Spleen (tissue), 11 donors: ENCODE measurements around the gene GRIP1. TPM values are rescaled to one million over a fixed set of nuclear protein-coding genes. Genes with fewer than 3 reads are reported as not detected.

ENCODE experiments used
- DNase-seq: peaks from one replicate; pipeline ENCODE4 v3.0.0-alpha.2; 2020
- H3K27ac ChIP-seq, 8 donors: fragments of 200-600 bp; sonication (generic) in 7 of 8; 1 replicate in 4 of 8; 2 replicates in 4 of 8; pipeline versions ENCODE4 v1.5.0 to v1.8.0; 2016 to 2021; ENCODE audit warnings: inconsistent platforms in 4 of 8, mild to moderate bottlenecking in 4 of 8, moderate library complexity in 1 of 8
- H3K27me3 ChIP-seq, 7 donors: fragments of 200-600 bp; sonication (generic) in 6 of 7; replicated peaks in 1 of 7; 1 replicate in 4 of 7; 2 replicates in 3 of 7; pipeline versions ENCODE4 v1.5.0 to v1.8.0; 2016 to 2021; ENCODE audit warnings: inconsistent platforms in 3 of 7, mild to moderate bottlenecking in 1 of 7
- H3K36me3 ChIP-seq, 6 donors: fragments of 200-600 bp; sonication (generic) in 5 of 6; 1 replicate in 4 of 6; 2 replicates in 2 of 6; pipeline versions ENCODE4 v1.5.0 to v1.8.0; 2016 to 2021; ENCODE audit warnings: inconsistent platforms in 2 of 6
- H3K4me1 ChIP-seq, 6 donors: fragments of 200-600 bp; sonication (generic) in 5 of 6; 1 replicate in 3 of 6; 2 replicates in 3 of 6; pipeline versions ENCODE4 v1.5.0 to v1.8.0; 2016 to 2021; ENCODE audit warnings: inconsistent platforms in 3 of 6
- H3K4me3 ChIP-seq, 8 donors: fragments of 200-600 bp; sonication (generic) in 7 of 8; 1 replicate in 4 of 8; 2 replicates in 4 of 8; pipeline versions ENCODE4 v1.5.0 to v1.8.0; 2016 to 2021; ENCODE audit warnings: inconsistent platforms in 4 of 8, mild to moderate bottlenecking in 4 of 8, moderate library complexity in 2 of 8
- H3K9me3 ChIP-seq, 8 donors: fragments of 200-600 bp; sonication (generic) in 7 of 8; 1 replicate in 4 of 8; 2 replicates in 4 of 8; pipeline versions ENCODE4 v1.5.0 to v1.8.0; 2016 to 2021; ENCODE audit warnings: inconsistent platforms in 4 of 8
- CTCF ChIP-seq, 11 experiments: fragments of 200-600 bp in 7 of 11; fragments of 450-650 bp in 4 of 11; sonication (generic) in 4 of 11; IDR thresholded peaks in 8 of 11; conservative IDR thresholded peaks in 3 of 11; 1 replicate in 7 of 11; 2 replicates in 4 of 11; pipeline versions ENCODE4 v1.4.0 to v1.8.0; 2016 to 2021; ENCODE audit warnings: antibody characterized with exemption in 11 of 11, inconsistent platforms in 4 of 11, mild to moderate bottlenecking in 1 of 11
- POLR2A ChIP-seq, 3 donors: fragments of 450-650 bp; IDR thresholded peaks; one replicate each; pipeline ENCODE4 v1.5.1; 2017; ENCODE audit warnings: antibody characterized with exemption in 3 of 3, mild to moderate bottlenecking in 1 of 3
- POLR2AphosphoS5 ChIP-seq, 3 donors: sonication (generic); formaldehyde crosslinking; IDR thresholded peaks; one replicate each; pipeline ENCODE4 v1.5.1; 2017; ENCODE audit warnings: antibody characterized with exemption in 3 of 3
- WGBS, 5 donors: extraction: QIAGEN DNeasy Blood & Tissue Kit in 3 of 5; methylation state at CpG; one replicate each; pipeline versions ENCODE4 v1.1.5 to v1.1.7; 2013 to 2018; 5-methylcytosine and 5-hydroxymethylcytosine counted together
- intact Hi-C: fragments of 100-400 bp; cut with DNase I; formaldehyde crosslinking; loops from one replicate; pipeline ENCODE4 v1.15.0; 2023; ENCODE audit warnings: low total_unique reads
- polyA plus RNA-seq, 3 donors: library from polyadenylated mRNA; stranded (reverse); fragments of 200-250 nt; gene quantifications; one replicate each; pipeline ENCODE4 v1.2.1, GENCODE V29; 2013
- total RNA-seq, 7 donors: library from RNA; depleted of rRNA in 3 of 7; stranded (reverse); fragments of >200 nt in 3 of 7; fragmentation: NEBNext Ultra II Directional in 4 of 7; extraction: Animal tissue kit (Norgen Biotek cat#: 25700) in 4 of 7; gene quantifications; one replicate each; pipeline versions ENCODE4 v1.1.0 to v1.2.1, GENCODE V29; 2016 to 2021
- donor health status: healthy with polysubstance abuse.
- donor health status: DM: no; HTN: no; CAD: no; lungs with moderate emphysema.
- donor health status: DM: no; HTN: no; CAD: no.
- donor health status: Bipolar disorder and iron deficiency.
- donor health status: healthy.
- donor health status: DM: no; HTN: no; CAD: no.
- donor health status: DM: yes; HTN: yes; CAD: no.

GRIP1 gene
- total and polyA plus RNA-seq, 10 donors, result 0.35 to 15.2 (median 4.8) TPM

DNA sequence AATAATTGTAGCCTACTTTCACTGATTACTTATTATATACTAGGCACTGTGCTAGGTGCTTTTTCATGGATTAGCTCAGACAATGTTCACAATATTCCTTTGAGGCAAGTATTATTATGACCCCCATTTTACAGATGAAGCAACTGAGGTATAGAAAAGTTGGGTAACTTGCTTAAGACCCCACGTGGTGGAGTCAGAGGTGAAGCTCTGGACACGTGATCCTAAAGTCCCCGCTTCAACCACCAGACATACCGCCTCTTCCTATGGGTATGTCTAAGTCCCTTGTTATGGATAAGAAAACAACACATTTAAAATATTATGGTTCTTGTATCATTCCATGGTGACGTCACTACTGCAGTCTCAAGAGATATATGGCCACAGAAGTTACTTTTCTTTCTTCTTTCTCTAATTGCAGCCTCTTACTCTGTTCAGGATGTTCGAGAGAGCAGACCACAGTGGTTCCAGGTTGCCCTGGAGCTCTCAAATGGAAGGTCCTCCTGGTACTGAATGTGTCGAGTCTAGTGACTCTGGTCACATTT is 218.9 kb downstream of the GRIP1 start:
- H3K27ac ChIP-seq, result no peak overlapping the region
- H3K27me3 ChIP-seq, result no peaks in the 10 kb centered on the region
- no peaks in the 10 kb centered on the region for H3K9me3 ChIP-seq
- intact Hi-C loops, result no loop called here
- 71 to 82% (median 77%) methylated on average over 7 of the region's 7 CpGs for WGBS, 5 donors
- H3K4me3 ChIP-seq, result no peak overlapping the region
- TF ChIP-seq CTCF (IDR thresholded peaks at IDR 0.05 in 8 of 11, conservative IDR thresholded peaks at IDR 0.05 in 3 of 11), result no peak
- no peak for TF ChIP-seq POLR2AphosphoS5 (IDR thresholded peaks at IDR 0.05)
- TF ChIP-seq POLR2A (IDR thresholded peaks at IDR 0.05), result no peak
- no peaks in the 10 kb centered on the region for H3K36me3 ChIP-seq
- DNase-seq, result no peak
- no peaks in the 10 kb centered on the region for H3K4me1 ChIP-seq

GRCh38 chr12:66456612-66457011 is 222.3 kb downstream of the GRIP1 start:
- WGBS, 5 donors, result 28 to 43% (median 39%) methylated on average over 2 of the region's 2 CpGs
- Histone ChIP-seq H3K9me3 (no peaks in the 10 kb centered on the region), H3K4me3 (no peak overlapping the region), H3K36me3 (no peaks in the 10 kb centered on the region), H3K27ac (no peak overlapping the region), H3K27me3 (no peaks in the 10 kb centered on the region), H3K4me1 (no peaks in the 10 kb centered on the region)
- intact Hi-C loops, result no loop called here
- TF ChIP-seq POLR2A (IDR thresholded peaks at IDR 0.05), result no peak
- TF ChIP-seq POLR2AphosphoS5 (IDR thresholded peaks at IDR 0.05), result no peak
- TF ChIP-seq CTCF (IDR thresholded peaks at IDR 0.05 in 8 of 11, conservative IDR thresholded peaks at IDR 0.05 in 3 of 11), result no peak
- DNase-seq, result no peak

DNA sequence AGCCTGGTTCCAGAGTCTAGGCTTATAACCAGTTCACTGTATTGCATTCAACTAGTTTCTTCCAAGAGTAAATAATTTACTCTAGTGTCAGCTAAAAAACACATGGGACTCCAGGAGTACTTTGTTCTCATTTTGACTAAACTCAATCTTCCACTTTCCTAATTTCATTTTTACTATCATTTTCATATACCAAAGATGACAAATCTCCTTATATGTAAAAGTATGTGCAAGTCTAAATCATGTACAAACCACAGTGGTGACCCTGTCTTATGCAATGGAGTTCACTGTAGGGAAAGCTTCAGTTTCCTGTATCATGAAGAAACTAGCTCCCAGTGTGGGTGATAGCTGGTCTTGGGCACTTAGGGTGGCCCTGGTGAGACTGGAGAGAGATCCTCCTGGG is 225.0 kb downstream of the GRIP1 start:
- Histone ChIP-seq H3K27me3 (no peaks in the 10 kb centered on the region), H3K9me3 (no peaks in the 10 kb centered on the region), H3K27ac (no peak overlapping the region), H3K4me3 (no peak overlapping the region), H3K36me3 (no peaks in the 10 kb centered on the region), H3K4me1 (no peaks in the 10 kb centered on the region)
- TF ChIP-seq POLR2A (IDR thresholded peaks at IDR 0.05) (no peak), CTCF (IDR thresholded peaks at IDR 0.05 in 8 of 11, conservative IDR thresholded peaks at IDR 0.05 in 3 of 11) (no peak), POLR2AphosphoS5 (IDR thresholded peaks at IDR 0.05) (no peak)
- no peak for DNase-seq
- intact Hi-C loops, result no loop called here

GRCh38 chr12:66453120-66453519 is 225.8 kb downstream of the GRIP1 start:
- Histone ChIP-seq H3K9me3 (no peaks in the 10 kb centered on the region), H3K27ac (no peak overlapping the region), H3K36me3 (no peaks in the 10 kb centered on the region), H3K4me1 (no peaks in the 10 kb centered on the region), H3K4me3 (no peak overlapping the region), H3K27me3 (no peaks in the 10 kb centered on the region)
- no peak for TF ChIP-seq CTCF (IDR thresholded peaks at IDR 0.05 in 8 of 11, conservative IDR thresholded peaks at IDR 0.05 in 3 of 11)
- no peak for TF ChIP-seq POLR2AphosphoS5 (IDR thresholded peaks at IDR 0.05)
- TF ChIP-seq POLR2A (IDR thresholded peaks at IDR 0.05), result no peak
- intact Hi-C loops, result no loop called here
- 83 to 98% (median 95%) methylated on average over 4 of the region's 4 CpGs for WGBS, 5 donors
- no peak for DNase-seq
